HEK293T (cell line): ENCODE data around the gene SH3GLB1.

Experiments used
- CTCF ChIA-PET: fragments of 350-600 bp; formaldehyde crosslinking; extraction: SDS; loops from one replicate; lab custom pipeline; 2021; ENCODE audit warnings: antibody characterized with exemption, inconsistent platforms; lab: Yijun Ruan, JAX
- POLR2A ChIA-PET: fragments of 350-600 bp; formaldehyde crosslinking; extraction: SDS; loops from one replicate; lab custom pipeline; 2020; ENCODE audit warnings: antibody characterized with exemption, inconsistent platforms; lab: Yijun Ruan, JAX
- DNase-seq: peaks from one replicate; pipeline ENCODE4 v3.0.0; 2012; ENCODE audit warnings: mixed read lengths; ENCODE audit errors: extremely low spot score
- ARNT ChIP-seq: fragments of 450-650 bp; IDR thresholded peaks from 2 replicates; pipeline ENCODE4 v1.6.1; 2017; ENCODE audit warnings: mild to moderate bottlenecking
- BHLHE40 ChIP-seq: fragments of 450-650 bp; IDR thresholded peaks from 2 replicates; pipeline ENCODE4 v1.6.1; 2016; ENCODE audit warnings: mild to moderate bottlenecking, moderate library complexity, borderline replicate concordance
- CTBP1 ChIP-seq: fragments of 450-650 bp; IDR thresholded peaks from 2 replicates; pipeline ENCODE4 v1.6.1; 2016; ENCODE audit warnings: borderline replicate concordance
- ELF4 ChIP-seq: fragments of 450-650 bp; IDR thresholded peaks from 2 replicates; pipeline ENCODE4 v1.6.1; 2017; ENCODE audit warnings: antibody characterized with exemption
- FOXA1 ChIP-seq: fragments of 450-650 bp; IDR thresholded peaks from 2 replicates; pipeline ENCODE4 v1.6.1; 2016; ENCODE audit warnings: mild to moderate bottlenecking
- FOXK2 ChIP-seq: fragments of 450-650 bp; IDR thresholded peaks from 2 replicates; pipeline ENCODE4 v1.6.1; 2016; ENCODE audit warnings: mild to moderate bottlenecking
- FOXM1 ChIP-seq: fragments of 450-650 bp; IDR thresholded peaks from 2 replicates; pipeline ENCODE4 v1.6.1; 2017; ENCODE audit warnings: mild to moderate bottlenecking, borderline replicate concordance
- HDGF ChIP-seq: fragments of 450-650 bp; IDR thresholded peaks from 2 replicates; pipeline ENCODE4 v1.6.1; 2017; ENCODE audit warnings: antibody characterized with exemption, borderline replicate concordance
- L3MBTL2 ChIP-seq: fragments of 450-650 bp; conservative IDR thresholded peaks from 2 replicates; pipeline ENCODE4 v1.6.1; 2016; ENCODE audit warnings: mild to moderate bottlenecking
- LEF1 ChIP-seq: fragments of 450-650 bp; IDR thresholded peaks from 2 replicates; pipeline ENCODE4 v1.6.1; 2017; ENCODE audit warnings: mild to moderate bottlenecking, borderline replicate concordance
- NFRKB ChIP-seq: fragments of 450-650 bp; IDR thresholded peaks from 2 replicates; pipeline ENCODE4 v1.6.1; 2016; ENCODE audit warnings: mild to moderate bottlenecking, moderate library complexity
- PKNOX1 ChIP-seq: fragments of 450-650 bp; IDR thresholded peaks from 2 replicates; pipeline ENCODE4 v1.6.1; 2016
- SP1 ChIP-seq: fragments of 450-650 bp; IDR thresholded peaks from 2 replicates; pipeline ENCODE4 v1.6.1; 2017
- SUZ12 ChIP-seq: fragments of 450-650 bp; IDR thresholded peaks from 2 replicates; pipeline ENCODE4 v1.6.1; 2016; ENCODE audit warnings: mild to moderate bottlenecking
- TARDBP ChIP-seq: fragments of 450-650 bp; IDR thresholded peaks from 2 replicates; pipeline ENCODE4 v1.6.1; 2016
- ZNF384 ChIP-seq: fragments of 450-650 bp; IDR thresholded peaks from 2 replicates; pipeline ENCODE4 v1.6.1; 2016

Gene SH3GLB1

GRCh38 chr1:86718786-86719185, 14.4 kb downstream of the SH3GLB1 start:
- CTCF ChIA-PET, result interaction anchor here (0.8 kb wide), 1 partner anchor 15 kb away, joined by 3 read pairs; the partner anchor contains the start of gene SH3GLB1
- POLR2A ChIA-PET, result interaction anchor here (1.1 kb wide), 1 partner anchor 14 kb away, joined by 3 read pairs; the partner anchor contains the start of gene SH3GLB1

DNA sequence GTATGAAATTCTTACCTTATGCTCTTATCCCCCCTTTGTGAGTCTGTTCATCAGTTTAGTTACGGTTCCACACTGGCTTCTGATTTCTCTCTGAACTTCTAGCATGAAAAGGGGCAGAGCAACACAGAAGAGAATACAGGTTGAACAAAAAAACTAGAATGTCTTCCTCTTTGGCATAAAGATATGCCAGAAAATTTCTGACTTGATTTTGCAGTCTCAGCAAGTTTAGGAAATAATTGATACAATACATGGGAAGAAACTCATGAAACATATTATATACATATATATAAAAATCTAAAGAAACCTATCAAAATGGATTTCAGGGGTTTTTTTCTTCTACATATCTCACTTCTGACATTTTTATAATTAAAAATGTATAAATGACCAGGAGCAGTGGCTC, 27.0 kb downstream of the SH3GLB1 start:
- no peak for DNase-seq
- POLR2A ChIA-PET, result no interaction called here
- TF ChIP-seq ARNT (no peak), ZNF384 (no peak), SUZ12 (no peak), TARDBP (no peak), FOXM1 (no peak), NFRKB (no peak), PKNOX1 (no peak), BHLHE40 (no peak), LEF1 (no peak), FOXK2 (no peak), L3MBTL2 (no peak), HDGF (no peak)
- CTCF ChIA-PET, result no interaction called here

More at GRCh38 chr1:86718786-86719185, 14.4 kb downstream of the SH3GLB1 start:
- TF ChIP-seq PKNOX1 (no peak), FOXM1 (no peak), SUZ12 (no peak), FOXK2 (no peak), HDGF (no peak), ELF4 (no peak), LEF1 (no peak), BHLHE40 (no peak), ARNT (no peak), FOXA1 (no peak), TARDBP (no peak), SP1 (no peak), CTBP1 (no peak), ZNF384 (no peak), NFRKB (no peak), L3MBTL2 (no peak)
- no peak for DNase-seq

- ChIA-PET CTCF (interaction anchor here (0.6 kb wide), 1 partner anchor 48 kb away, joined by 3 read pairs; no protein-coding TSS in a partner anchor), POLR2A (interaction anchor here (2.0 kb wide), 1 partner anchor 29 kb away, joined by 6 read pairs; the partner anchor contains the start of gene SH3GLB1)
- no peak for TF ChIP-seq NFRKB
- TF ChIP-seq TARDBP, result no peak
- TF ChIP-seq PKNOX1, result no peak
- no peak for TF ChIP-seq ARNT
- TF ChIP-seq LEF1, result no peak
- TF ChIP-seq CTBP1, result no peak
- TF ChIP-seq L3MBTL2, result no peak
- no peak for TF ChIP-seq HDGF
- TF ChIP-seq SUZ12, result no peak
- no peak for DNase-seq
These were observed 29.0 kb downstream of the SH3GLB1 start for GRCh38 chr1:86733340-86733739.

- ChIA-PET CTCF (interaction anchor here (0.7 kb wide), 1 partner anchor 293 kb away, joined by 5 read pairs; no protein-coding TSS in a partner anchor), POLR2A (interaction anchor here (0.9 kb wide), 1 partner anchor 35 kb away, joined by 4 read pairs; the partner anchor contains the start of gene SH3GLB1)
- no peak for DNase-seq
These were observed 35.5 kb downstream of the SH3GLB1 start for GRCh38 chr1:86739648-86740509.

GRCh38 chr1:86741947-86742572, 37.7 kb downstream of the SH3GLB1 start:
- TF ChIP-seq ELF4 (no peak), PKNOX1 (peak; percentile 55), SUZ12 (no peak), FOXM1 (no peak)
- ChIA-PET CTCF (no interaction called here), POLR2A (interaction anchor here (0.7 kb wide), 1 partner anchor 38 kb away, joined by 4 read pairs; the partner anchor contains the start of gene SH3GLB1)
- no peak for DNase-seq

More at GRCh38 chr1:86739648-86740509, 35.5 kb downstream of the SH3GLB1 start:
- TF ChIP-seq ZNF384, result no peak
- TF ChIP-seq ARNT, result no peak
- TF ChIP-seq CTBP1, result no peak
- TF ChIP-seq HDGF, result no peak
- no peak for TF ChIP-seq LEF1
- no peak for TF ChIP-seq SP1
- TF ChIP-seq FOXK2, result no peak
- TF ChIP-seq SUZ12, result no peak
